Endodermal cell (in vitro differentiated cells): Measurements from ENCODE around the gene CDC16. TPM values are rescaled to one million over a fixed set of nuclear protein-coding genes. Genes with fewer than 3 reads are reported as not detected.

Experiments
- DNase-seq: peaks from one replicate; pipeline ENCODE4 v3.0.0-alpha.2; 2017
- H3K27ac ChIP-seq: 2 replicates; pipeline ENCODE4 v1.5.1; 2013; ENCODE audit warnings: mild to moderate bottlenecking, low read depth, low read length, moderate library complexity
- H3K27me3 ChIP-seq: 2 replicates; pipeline ENCODE4 v1.6.1; 2013; ENCODE audit warnings: mild to moderate bottlenecking, low read length, moderate library complexity; ENCODE audit not compliant: insufficient read depth, control insufficient read depth, poor library complexity, severe bottlenecking
- H3K36me3 ChIP-seq: 2 replicates; pipeline ENCODE4 v1.7.0; 2013; ENCODE audit warnings: mild to moderate bottlenecking, low read length, moderate library complexity; ENCODE audit not compliant: control insufficient read depth, insufficient read depth
- H3K4me1 ChIP-seq: one replicate; pipeline ENCODE4 v1.7.0; 2013; ENCODE audit warnings: low read length; ENCODE audit not compliant: control insufficient read depth, insufficient read depth
- H3K4me3 ChIP-seq: 2 replicates; pipeline ENCODE4 v1.5.1; 2013; ENCODE audit warnings: mild to moderate bottlenecking, low read length, moderate library complexity
- H3K9ac ChIP-seq: 2 replicates; pipeline ENCODE4 v1.6.1; 2013; ENCODE audit warnings: mild to moderate bottlenecking, low read length, moderate library complexity; ENCODE audit not compliant: poor library complexity, severe bottlenecking; ENCODE audit errors: extremely low read depth
- H3K9me3 ChIP-seq: 2 replicates; pipeline ENCODE4 v1.6.1; 2013; ENCODE audit warnings: mild to moderate bottlenecking, low read length, moderate library complexity; ENCODE audit not compliant: control insufficient read depth
- H3K27ac Mint-ChIP-seq: 2 replicates; pipeline ENCODE4 v1.8.0; 2020; ENCODE audit warnings: mixed read lengths
- H3K27me3 Mint-ChIP-seq: 2 replicates; pipeline ENCODE4 v1.8.0; 2021; ENCODE audit warnings: mild to moderate bottlenecking, mixed read lengths; ENCODE audit not compliant: insufficient read depth
- H3K36me3 Mint-ChIP-seq: 2 replicates; pipeline ENCODE4 v1.8.0; 2020; ENCODE audit warnings: low read depth, mixed read lengths
- H3K4me1 Mint-ChIP-seq: 2 replicates; pipeline ENCODE4 v1.8.0; 2020; ENCODE audit warnings: mixed read lengths
- H3K4me3 Mint-ChIP-seq: 2 replicates; pipeline ENCODE4 v1.8.0; 2020; ENCODE audit warnings: mild to moderate bottlenecking, moderate library complexity, mixed read lengths
- H3K9me3 Mint-ChIP-seq: 2 replicates; pipeline ENCODE4 v1.8.0; 2020; ENCODE audit warnings: mild to moderate bottlenecking, mixed read lengths
- CTCF ChIP-seq: fragments of 200-600 bp; sonication (generic); conservative IDR thresholded peaks from 2 replicates; pipeline ENCODE4 v1.5.0; 2021; ENCODE audit warnings: antibody characterized with exemption, mild to moderate bottlenecking
- WGBS, 2 experiments: methylation state at CpG; one replicate each; pipeline versions ENCODE4 v1.1.5 to v1.1.7; 2013; ENCODE audit warnings: missing lambda C conversion rate in 2 of 2, mixed read lengths in 1 of 2; ENCODE audit not compliant: insufficient coverage in 1 of 2, insufficient read length in 1 of 2; 5-methylcytosine and 5-hydroxymethylcytosine counted together
- total RNA-seq, 2 donors: library from RNA; stranded (reverse); fragmentation: NEBNext Ultra II Directional in 1 of 2; extraction: Animal tissue kit (Norgen Biotek cat#: 25700) in 1 of 2; gene quantifications; 2 replicates in 1 of 2; 3 replicates in 1 of 2; pipeline ENCODE4 v1.2.1, GENCODE V29; 2021

The CDC16 gene
- total RNA-seq, 2 donors from 2014 or later: 89.7 to 90.8 TPM

DNA sequence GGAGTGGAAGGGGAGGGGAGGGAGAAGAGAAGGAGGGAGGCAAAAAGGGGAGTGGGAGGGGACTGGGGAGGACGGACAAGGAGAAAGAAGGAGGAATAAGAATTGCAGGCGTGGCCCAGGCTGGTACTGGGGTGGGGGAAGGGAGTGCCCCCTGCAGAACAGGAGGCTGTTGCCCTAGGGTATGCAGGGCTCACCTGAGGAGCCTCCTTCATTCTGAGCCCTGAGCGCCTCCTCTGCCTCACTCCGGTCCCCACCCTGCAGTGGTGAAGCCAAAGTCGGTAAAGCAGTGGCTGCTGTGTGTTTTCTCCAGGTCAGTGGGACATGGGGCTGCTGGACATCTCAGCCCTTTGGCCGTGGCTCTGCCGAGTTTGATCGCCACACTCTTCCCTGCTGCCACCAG is 9.1 kb upstream of the CDC16 start:
- Mint-ChIP-seq H3K4me1 (peaks cover 43% of the 10 kb centered on the region), H3K9me3 (peaks cover 1% of the 10 kb centered on the region), H3K27me3 (no peaks in the 10 kb centered on the region), H3K27ac (no peak overlapping the region), H3K36me3 (no peaks in the 10 kb centered on the region), H3K4me3 (no peak overlapping the region)
- Histone ChIP-seq H3K27ac (no peak overlapping the region), H3K4me1 (peaks cover 13% of the 10 kb centered on the region), H3K9ac (no peak overlapping the region), H3K36me3 (no peaks in the 10 kb centered on the region), H3K4me3 (no peak overlapping the region), H3K27me3 (no peaks in the 10 kb centered on the region), H3K9me3 (no peaks in the 10 kb centered on the region)
- no peak for DNase-seq
- no peak for TF ChIP-seq CTCF
- WGBS, 2 experiments: 91 to 95% methylated on average over 4 to 8 of the region's 8 CpGs

GRCh38 chr13:114226088-114226487 is 8.6 kb upstream of the CDC16 start:
- no peak overlapping the region for H3K27ac Mint-ChIP-seq
- H3K36me3 Mint-ChIP-seq: no peaks in the 10 kb centered on the region
- H3K27me3 ChIP-seq: no peaks in the 10 kb centered on the region
- H3K36me3 ChIP-seq: no peaks in the 10 kb centered on the region
- H3K4me3 ChIP-seq: no peak overlapping the region
- H3K9ac ChIP-seq: no peak overlapping the region
- no peak for DNase-seq
- H3K27ac ChIP-seq: no peak overlapping the region
- H3K9me3 ChIP-seq: no peaks in the 10 kb centered on the region
- no peak for TF ChIP-seq CTCF
- H3K27me3 Mint-ChIP-seq: no peaks in the 10 kb centered on the region
- H3K4me1 Mint-ChIP-seq: peaks cover 46% of the 10 kb centered on the region
- H3K4me1 ChIP-seq: peaks cover 13% of the 10 kb centered on the region
- WGBS, 2 experiments: 95% methylated on average over 10 to 11 of the region's 11 CpGs
- H3K9me3 Mint-ChIP-seq: peaks cover 1% of the 10 kb centered on the region
- no peak overlapping the region for H3K4me3 Mint-ChIP-seq

DNA sequence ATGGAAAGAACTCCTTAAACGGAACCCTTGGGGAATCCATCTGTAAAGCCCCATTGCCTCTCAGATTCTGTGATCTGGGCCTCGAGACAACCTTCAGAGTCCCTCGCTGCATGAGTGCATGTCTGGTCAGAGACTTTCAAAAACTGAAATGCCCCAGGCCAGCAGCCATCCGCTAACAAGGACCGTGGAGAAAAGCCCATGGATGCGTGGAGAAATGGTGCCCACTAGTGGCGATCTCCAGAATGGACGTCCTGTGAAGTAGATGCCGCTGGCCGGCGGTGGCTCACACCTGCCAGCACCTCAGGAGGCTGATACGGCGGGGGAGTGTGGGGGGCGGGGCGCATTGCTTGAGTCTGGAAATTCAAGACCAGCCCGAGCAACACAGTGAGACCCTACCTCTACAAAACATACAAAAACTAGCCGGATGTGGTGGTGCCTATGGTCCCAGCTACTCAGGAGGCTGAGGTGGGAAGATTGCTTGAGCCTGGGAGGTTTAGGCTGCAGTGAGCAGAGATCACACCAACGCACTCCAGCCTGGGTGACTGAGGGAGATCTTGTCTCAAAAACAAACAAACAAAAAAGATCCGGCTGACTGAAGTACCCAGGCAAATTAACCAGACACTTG is 7.9 kb upstream of the CDC16 start:
- Histone ChIP-seq H3K9me3 (no peaks in the 10 kb centered on the region), H3K27ac (no peak overlapping the region), H3K9ac (no peak overlapping the region), H3K4me1 (peaks cover 13% of the 10 kb centered on the region), H3K4me3 (no peak overlapping the region), H3K36me3 (no peaks in the 10 kb centered on the region), H3K27me3 (no peaks in the 10 kb centered on the region)
- 10 to 16% methylated on average over 11 to 19 of the region's 19 CpGs for WGBS, 2 experiments
- Mint-ChIP-seq H3K9me3 (peaks cover 1% of the 10 kb centered on the region), H3K4me3 (peak overlapping the region; percentile 36), H3K36me3 (no peaks in the 10 kb centered on the region), H3K27ac (peak overlapping the region; percentile 68), H3K4me1 (peaks cover 48% of the 10 kb centered on the region), H3K27me3 (no peaks in the 10 kb centered on the region)
- DNase-seq: peak; percentile 98
- TF ChIP-seq CTCF: peak; percentile 92
